HG03460 (cell line): ENCODE results near the gene RAB3D.

Experiments used
- ATAC-seq: cut with Tn5 transposase; IDR thresholded peaks from one replicate; pipeline ENCODE4 v1.9.1; 2021; ENCODE audit not compliant: unreplicated experiment

Gene RAB3D

GRCh38 chr19:11299946-11300810 is 39.3 kb downstream of the RAB3D start:
- ATAC-seq, result no peak

- no peak for ATAC-seq
Measured at GRCh38 chr19:11296264-11296663, 43.2 kb downstream of the RAB3D start.

- no peak for ATAC-seq
Measured at GRCh38 chr19:11295665-11296245, 43.7 kb downstream of the RAB3D start, which contains the start of gene TSPAN16. TSS of gene TSPAN16 (plus strand) at chr19:11296160. CDS start at chr19:11296298, 138 bp downstream.

GRCh38 chr19:11295180-11295579 is 44.3 kb downstream of the RAB3D start:
- ATAC-seq, result no peak

GRCh38 chr19:11293433-11294389 is 45.7 kb downstream of the RAB3D start:
- peak; percentile 57 for ATAC-seq

- ATAC-seq, result no peak
Measured at GRCh38 chr19:11291991-11292390, 47.5 kb downstream of the RAB3D start.

- ATAC-seq, result no peak
Measured at GRCh38 chr19:11291415-11291814, 48.0 kb downstream of the RAB3D start.

- no peak for ATAC-seq
Measured at GRCh38 chr19:11290256-11290655, 49.2 kb downstream of the RAB3D start.

GRCh38 chr19:11288349-11288748 is 51.1 kb downstream of the RAB3D start:
- ATAC-seq, result no peak

- no peak for ATAC-seq
Measured at GRCh38 chr19:11286312-11286974, 53.0 kb downstream of the RAB3D start.

- ATAC-seq, result no peak
Measured at GRCh38 chr19:11284515-11284914, 54.9 kb downstream of the RAB3D start.

GRCh38 chr19:11281356-11282049 is 58.0 kb downstream of the RAB3D start:
- no peak for ATAC-seq

GRCh38 chr19:11279505-11280236 is 59.8 kb downstream of the RAB3D start:
- ATAC-seq, result no peak

GRCh38 chr19:11278670-11279069 is 60.8 kb downstream of the RAB3D start:
- no peak for ATAC-seq

GRCh38 chr19:11274533-11275086 is 64.8 kb downstream of the RAB3D start:
- ATAC-seq, result no peak

- no peak for ATAC-seq
Measured at GRCh38 chr19:11273989-11274388, 65.5 kb downstream of the RAB3D start.

GRCh38 chr19:11273296-11273695 is 66.2 kb downstream of the RAB3D start:
- no peak for ATAC-seq
